HG03060 (cell line): Measurements from ENCODE around the gene CAMKMT.

Experiments used
- ATAC-seq: cut with Tn5 transposase; IDR thresholded peaks from one replicate; pipeline ENCODE4 v1.9.1; 2021; ENCODE audit warnings: low read depth, moderate number of reproducible peaks; ENCODE audit not compliant: unreplicated experiment

The CAMKMT gene

GRCh38 chr2:44547718-44548117 lies 186.0 kb downstream of the CAMKMT start:
- no peak for ATAC-seq

GRCh38 chr2:44548221-44549098 lies 186.7 kb downstream of the CAMKMT start:
- ATAC-seq = no peak

- no peak for ATAC-seq
Measured at GRCh38 chr2:44549099-44549471, 187.3 kb downstream of the CAMKMT start.

GRCh38 chr2:44549856-44550255 lies 188.1 kb downstream of the CAMKMT start:
- ATAC-seq = no peak

- ATAC-seq = no peak
Measured at GRCh38 chr2:44550561-44550960, 188.8 kb downstream of the CAMKMT start.

GRCh38 chr2:44551497-44551896 lies 189.8 kb downstream of the CAMKMT start:
- ATAC-seq = no peak

- no peak for ATAC-seq
Measured at GRCh38 chr2:44553456-44553855, 191.7 kb downstream of the CAMKMT start.

- no peak for ATAC-seq
Measured at GRCh38 chr2:44555700-44556099, 194.0 kb downstream of the CAMKMT start.

GRCh38 chr2:44559108-44559507 lies 197.4 kb downstream of the CAMKMT start:
- ATAC-seq = no peak

- no peak for ATAC-seq
Measured at GRCh38 chr2:44560352-44560751, 198.6 kb downstream of the CAMKMT start.

GRCh38 chr2:44560941-44561340 lies 199.2 kb downstream of the CAMKMT start:
- ATAC-seq = no peak

- no peak for ATAC-seq
Measured at GRCh38 chr2:44562737-44563136, 201.0 kb downstream of the CAMKMT start.

GRCh38 chr2:44564752-44565151 lies 203.0 kb downstream of the CAMKMT start:
- ATAC-seq = no peak

GRCh38 chr2:44566059-44566458 lies 204.3 kb downstream of the CAMKMT start:
- ATAC-seq = no peak

- no peak for ATAC-seq
Measured at GRCh38 chr2:44569491-44569890, 207.7 kb downstream of the CAMKMT start.

GRCh38 chr2:44570271-44570670 lies 208.5 kb downstream of the CAMKMT start:
- no peak for ATAC-seq

- ATAC-seq = no peak
Measured at GRCh38 chr2:44570777-44571176, 209.0 kb downstream of the CAMKMT start.

- no peak for ATAC-seq
Measured at GRCh38 chr2:44572196-44572900, 210.6 kb downstream of the CAMKMT start.

- ATAC-seq = no peak
Measured at GRCh38 chr2:44573996-44574395, 212.2 kb downstream of the CAMKMT start.

- ATAC-seq = no peak
Measured at GRCh38 chr2:44578471-44579093, 216.8 kb downstream of the CAMKMT start.

- ATAC-seq = no peak
Measured at GRCh38 chr2:44579115-44579836, 217.5 kb downstream of the CAMKMT start.
